Measurements from ENCODE around the gene MAGI1.

DNA sequence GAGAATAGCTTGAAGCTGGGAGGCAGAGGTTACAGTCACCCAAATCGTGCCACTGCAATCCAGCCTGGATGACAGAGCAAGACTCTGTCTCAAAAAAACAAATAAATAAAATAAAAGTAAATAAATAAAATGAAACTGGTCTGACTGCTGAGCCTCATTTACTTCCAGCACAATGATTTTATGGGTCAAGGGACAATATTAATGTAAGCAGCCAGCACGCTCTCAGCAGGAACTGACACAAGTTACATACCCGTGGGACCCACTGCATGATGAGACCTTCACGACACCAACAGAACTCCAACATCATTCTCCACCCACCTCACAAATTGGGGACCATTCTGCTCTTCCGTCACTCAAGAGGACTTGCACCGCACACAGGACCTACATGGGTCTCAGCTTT, 230.3 kb downstream of the MAGI1 start:
- TF ChIP-seq, protein P1, sequence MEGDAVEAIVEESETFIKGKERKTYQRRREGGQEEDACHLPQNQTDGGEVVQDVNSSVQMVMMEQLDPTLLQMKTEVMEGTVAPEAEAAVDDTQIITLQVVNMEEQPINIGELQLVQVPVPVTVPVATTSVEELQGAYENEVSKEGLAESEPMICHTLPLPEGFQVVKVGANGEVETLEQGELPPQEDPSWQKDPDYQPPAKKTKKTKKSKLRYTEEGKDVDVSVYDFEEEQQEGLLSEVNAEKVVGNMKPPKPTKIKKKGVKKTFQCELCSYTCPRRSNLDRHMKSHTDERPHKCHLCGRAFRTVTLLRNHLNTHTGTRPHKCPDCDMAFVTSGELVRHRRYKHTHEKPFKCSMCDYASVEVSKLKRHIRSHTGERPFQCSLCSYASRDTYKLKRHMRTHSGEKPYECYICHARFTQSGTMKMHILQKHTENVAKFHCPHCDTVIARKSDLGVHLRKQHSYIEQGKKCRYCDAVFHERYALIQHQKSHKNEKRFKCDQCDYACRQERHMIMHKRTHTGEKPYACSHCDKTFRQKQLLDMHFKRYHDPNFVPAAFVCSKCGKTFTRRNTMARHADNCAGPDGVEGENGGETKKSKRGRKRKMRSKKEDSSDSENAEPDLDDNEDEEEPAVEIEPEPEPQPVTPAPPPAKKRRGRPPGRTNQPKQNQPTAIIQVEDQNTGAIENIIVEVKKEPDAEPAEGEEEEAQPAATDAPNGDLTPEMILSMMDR (IDR thresholded peaks at IDR 0.05) = no peak
- TF ChIP-seq POLR2A (IDR thresholded peaks at IDR 0.05) = no peak

Measured in uterus (tissue), 2 donors.